Activated naive CD4-positive, alpha-beta T cell treated with anti-CD3 and anti-CD28 coated beads, Interleukin-2, amount 50 U/mL, for 24 hours (primary cell): ENCODE results near the gene DCHS2.
"Not testable (repeated sequence)": the region's sequence is repeated elsewhere in the genome, so short reads cannot be mapped to it uniquely, and the experiment has no call there.

Experiments
- H3K27ac Mint-ChIP-seq: one replicate; pipeline ENCODE4 v1.8.0; 2021; ENCODE audit warnings: mild to moderate bottlenecking, mixed read lengths
- H3K27me3 Mint-ChIP-seq: one replicate; pipeline ENCODE4 v1.8.0; 2021; ENCODE audit warnings: mixed read lengths
- H3K36me3 Mint-ChIP-seq: one replicate; pipeline ENCODE4 v1.8.0; 2021; ENCODE audit warnings: mixed read lengths
- H3K4me1 Mint-ChIP-seq: one replicate; pipeline ENCODE4 v1.8.0; 2021; ENCODE audit warnings: mixed read lengths
- H3K4me3 Mint-ChIP-seq: one replicate; pipeline ENCODE4 v1.8.0; 2021; ENCODE audit warnings: mild to moderate bottlenecking, mixed read lengths
- H3K9me3 Mint-ChIP-seq: one replicate; pipeline ENCODE4 v1.8.0; 2021; ENCODE audit warnings: mixed read lengths

The DCHS2 gene

DNA sequence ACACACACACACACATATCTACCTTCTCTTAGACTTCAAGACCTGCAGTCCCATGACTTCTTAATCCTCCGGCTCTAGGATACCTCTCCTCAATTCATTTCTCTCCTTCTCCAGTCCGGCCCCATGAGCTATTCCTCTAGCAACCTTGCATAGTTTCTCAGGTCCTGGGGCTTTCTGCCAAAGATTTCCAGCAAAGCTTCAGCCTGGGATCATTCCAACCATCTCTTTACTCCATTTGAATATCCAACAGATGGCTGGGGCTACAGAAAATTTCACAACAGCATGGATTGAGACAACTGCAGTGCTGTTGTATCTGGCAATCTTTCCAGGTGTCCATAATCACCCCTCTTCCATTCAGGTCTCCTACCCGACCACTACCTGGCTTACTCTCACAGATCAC lies 184.1 kb downstream of the DCHS2 start:
- Mint-ChIP-seq H3K4me1 (no peaks in the 10 kb centered on the region), H3K9me3 (peaks cover 8% of the 10 kb centered on the region), H3K27me3 (peaks cover 14% of the 10 kb centered on the region), H3K27ac (no peak overlapping the region), H3K36me3 (no peaks in the 10 kb centered on the region), H3K4me3 (no peak overlapping the region)

DNA sequence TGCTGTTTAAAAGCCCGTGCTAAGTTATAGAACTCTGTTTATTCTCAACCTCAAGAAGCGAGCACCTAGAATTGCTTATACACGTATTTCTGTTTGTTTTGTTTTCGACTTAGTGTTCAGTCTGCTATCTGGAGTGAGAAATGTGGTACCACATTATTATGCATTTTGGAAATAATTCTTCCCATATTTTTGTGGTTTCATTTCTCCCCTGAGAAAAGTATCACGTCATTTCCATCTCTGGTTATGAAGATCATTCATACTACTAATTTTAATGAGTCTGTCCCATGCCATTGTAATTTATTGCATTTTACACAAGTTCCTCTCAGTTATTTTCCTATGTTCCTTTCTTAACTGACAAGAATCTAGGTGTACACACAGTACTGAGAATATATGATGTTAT lies 186.0 kb downstream of the DCHS2 start:
- Mint-ChIP-seq H3K27ac (no peak overlapping the region), H3K4me1 (no peaks in the 10 kb centered on the region), H3K36me3 (no peaks in the 10 kb centered on the region), H3K27me3 (peaks cover 11% of the 10 kb centered on the region), H3K9me3 (peaks cover 8% of the 10 kb centered on the region), H3K4me3 (no peak overlapping the region)

DNA sequence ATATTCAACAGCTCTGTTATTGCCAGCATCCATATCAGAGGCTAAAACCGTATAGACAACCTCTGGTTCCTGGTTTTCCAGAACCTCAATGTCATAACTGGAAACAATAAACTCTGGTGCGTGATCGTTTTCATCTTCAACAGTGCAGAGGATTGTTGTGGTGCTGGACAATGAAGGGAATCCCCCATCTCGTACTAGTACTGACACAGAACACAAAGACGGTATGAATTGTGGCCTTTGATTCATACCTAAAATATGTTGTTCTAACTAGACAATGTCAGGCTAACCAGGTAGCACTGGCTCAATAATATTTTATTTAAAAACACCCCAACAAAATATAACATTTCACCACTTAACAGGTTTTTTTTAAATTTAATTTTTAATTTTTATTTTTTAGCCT lies 186.9 kb downstream of the DCHS2 start:
- Mint-ChIP-seq H3K4me3 (no peak overlapping the region), H3K4me1 (no peaks in the 10 kb centered on the region), H3K36me3 (no peaks in the 10 kb centered on the region), H3K9me3 (peaks cover 8% of the 10 kb centered on the region), H3K27me3 (peaks cover 12% of the 10 kb centered on the region), H3K27ac (no peak overlapping the region)

DNA sequence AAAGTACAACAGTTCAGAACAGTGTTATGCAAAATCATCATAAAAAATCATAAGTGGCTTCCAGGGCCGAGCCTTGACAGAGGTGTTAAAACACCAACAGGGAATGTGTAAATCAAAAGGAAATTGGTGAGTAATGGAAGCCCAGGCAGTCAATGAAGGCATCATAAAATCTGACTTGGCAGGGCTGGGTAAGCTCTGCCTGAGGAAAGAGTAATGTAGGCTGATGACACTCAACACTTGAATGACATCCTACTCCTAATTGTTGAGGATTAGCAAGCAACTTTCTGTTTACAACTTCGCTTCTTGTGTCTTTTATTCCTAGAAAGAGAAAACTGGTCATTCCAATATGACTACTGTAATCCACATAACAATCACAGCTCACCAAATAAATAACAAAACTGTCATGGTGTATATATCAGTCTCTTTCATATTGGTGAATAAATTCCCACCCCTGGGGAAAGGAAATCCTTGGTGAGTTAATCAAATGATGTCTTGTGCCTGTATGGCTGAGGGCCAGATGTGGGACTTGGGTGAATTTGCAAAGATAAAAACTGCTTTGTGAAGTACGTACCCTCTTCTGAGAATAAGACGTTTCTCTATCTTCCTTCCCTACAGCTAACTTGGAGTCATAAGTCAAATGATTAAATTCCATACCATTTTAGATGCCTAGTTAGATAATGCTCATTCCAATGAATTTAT lies 196.8 kb downstream of the DCHS2 start:
- Mint-ChIP-seq H3K36me3 (no peaks in the 10 kb centered on the region), H3K9me3 (no peaks in the 10 kb centered on the region), H3K27me3 (peaks cover 10% of the 10 kb centered on the region), H3K4me3 (no peak overlapping the region), H3K27ac (no peak overlapping the region), H3K4me1 (no peaks in the 10 kb centered on the region)

DNA sequence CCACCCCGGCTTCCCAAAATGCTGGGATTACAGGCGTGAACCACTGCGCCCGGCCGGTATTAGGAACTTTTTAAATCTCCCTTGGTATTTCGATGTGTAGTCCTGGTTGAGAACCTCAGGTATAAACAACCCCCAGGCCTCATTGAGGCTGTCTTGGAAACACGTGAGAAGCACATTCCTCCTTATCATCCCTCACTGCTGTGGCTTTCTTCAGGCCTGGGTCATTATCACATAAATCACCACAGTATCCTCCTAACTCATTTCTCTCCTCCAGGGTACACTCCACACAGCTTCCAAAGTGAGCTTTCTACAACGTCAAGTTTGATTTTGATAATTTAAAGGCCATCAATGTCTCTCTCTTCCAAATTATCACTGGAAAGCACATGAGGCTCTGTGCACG lies 198.2 kb downstream of the DCHS2 start:
- H3K9me3 Mint-ChIP-seq, result no peaks in the 10 kb centered on the region
- no peak overlapping the region for H3K27ac Mint-ChIP-seq
- peaks cover 10% of the 10 kb centered on the region for H3K27me3 Mint-ChIP-seq
- no peaks in the 10 kb centered on the region for H3K36me3 Mint-ChIP-seq
- H3K4me3 Mint-ChIP-seq, result no peak overlapping the region
- no peaks in the 10 kb centered on the region for H3K4me1 Mint-ChIP-seq

DNA sequence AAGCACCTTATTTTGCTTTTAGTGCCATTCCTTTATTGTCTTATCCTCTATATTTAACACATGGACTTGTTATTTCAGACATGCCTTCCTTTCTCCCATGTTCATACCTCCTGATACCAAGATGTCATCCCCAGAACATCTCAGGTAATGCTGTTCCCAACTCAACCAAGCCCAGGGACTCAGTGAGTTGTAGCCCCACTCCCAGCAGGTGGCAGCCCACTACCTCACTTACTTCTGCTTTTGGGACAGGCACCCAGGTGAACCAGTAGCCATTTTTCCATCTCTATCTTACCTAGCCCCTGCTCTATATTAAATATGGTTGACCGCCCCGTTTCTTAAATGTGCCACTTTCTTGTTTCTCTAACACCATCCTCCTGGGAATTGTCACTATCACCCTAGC lies 199.0 kb downstream of the DCHS2 start:
- Mint-ChIP-seq H3K9me3 (no peaks in the 10 kb centered on the region), H3K36me3 (no peaks in the 10 kb centered on the region), H3K27me3 (peaks cover 13% of the 10 kb centered on the region), H3K4me1 (no peaks in the 10 kb centered on the region), H3K4me3 (no peak overlapping the region), H3K27ac (no peak overlapping the region)

DNA sequence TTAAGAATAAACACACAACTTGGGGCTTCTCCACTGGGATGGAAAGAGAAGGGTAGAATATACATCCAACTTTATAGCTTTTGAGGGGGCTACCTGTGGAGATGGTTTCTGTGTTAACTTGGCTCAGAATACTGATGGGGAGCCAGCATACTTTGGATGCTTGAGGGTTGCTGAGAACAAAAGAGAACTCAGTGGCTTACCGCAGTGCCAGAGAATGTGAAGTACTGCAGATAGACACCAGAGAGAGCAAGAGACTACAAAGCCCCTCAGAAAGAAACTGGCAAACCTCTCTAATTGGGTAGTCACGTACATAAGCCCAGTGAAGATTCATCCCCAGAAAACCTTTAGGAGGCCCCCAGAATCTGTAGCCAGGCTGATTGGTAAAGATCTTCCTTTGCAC lies 214.4 kb downstream of the DCHS2 start:
- H3K4me3 Mint-ChIP-seq, result no peak overlapping the region
- peaks cover 2% of the 10 kb centered on the region for H3K36me3 Mint-ChIP-seq
- peaks cover 15% of the 10 kb centered on the region for H3K27me3 Mint-ChIP-seq
- H3K27ac Mint-ChIP-seq, result no peak overlapping the region
- H3K9me3 Mint-ChIP-seq, result peaks cover 10% of the 10 kb centered on the region
- H3K4me1 Mint-ChIP-seq, result no peaks in the 10 kb centered on the region

DNA sequence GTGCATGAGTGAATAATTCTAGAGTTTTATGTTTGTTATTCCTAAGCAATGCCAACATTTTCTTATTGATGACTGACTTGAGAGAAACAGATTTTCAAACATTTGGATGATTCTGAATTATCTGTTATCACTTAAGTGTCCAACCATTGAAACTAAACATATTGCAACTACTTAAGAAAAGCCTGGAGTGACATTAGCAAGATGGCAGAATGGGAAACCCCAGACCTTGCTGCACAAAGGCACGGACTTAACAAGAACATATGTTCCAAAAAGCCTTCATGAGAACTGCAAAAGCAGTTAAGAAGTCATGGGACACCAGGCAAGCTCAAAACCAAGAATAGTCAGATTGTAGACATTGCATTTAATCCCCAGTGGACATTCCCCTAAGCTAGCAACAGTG lies 215.1 kb downstream of the DCHS2 start:
- Mint-ChIP-seq H3K36me3 (peaks cover 2% of the 10 kb centered on the region), H3K27me3 (peaks cover 15% of the 10 kb centered on the region), H3K4me3 (no peak overlapping the region), H3K27ac (no peak overlapping the region), H3K4me1 (no peaks in the 10 kb centered on the region), H3K9me3 (peaks cover 10% of the 10 kb centered on the region)

DNA sequence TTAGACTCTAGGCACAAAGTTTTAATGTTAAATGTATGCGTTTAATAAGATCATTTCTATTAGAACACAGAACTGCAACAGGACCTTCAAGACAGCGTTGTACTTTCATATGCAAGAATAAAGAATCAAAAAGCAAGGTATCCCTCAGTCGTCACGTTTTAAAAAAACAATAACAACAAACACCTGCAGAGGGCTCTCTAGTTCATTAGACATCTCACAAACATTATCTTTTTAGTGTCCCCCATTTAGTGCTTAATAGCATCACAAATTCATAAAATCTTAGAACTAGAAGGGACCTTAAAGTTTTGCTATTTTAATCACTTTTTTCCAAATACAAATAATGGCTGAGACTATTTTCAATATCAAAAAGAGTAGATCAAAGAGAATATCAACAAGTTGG lies 236.6 kb downstream of the DCHS2 start:
- H3K27me3 Mint-ChIP-seq, result peaks cover 7% of the 10 kb centered on the region
- no peaks in the 10 kb centered on the region for H3K4me1 Mint-ChIP-seq
- H3K4me3 Mint-ChIP-seq, result no peak overlapping the region
- H3K27ac Mint-ChIP-seq, result no peak overlapping the region
- no peaks in the 10 kb centered on the region for H3K36me3 Mint-ChIP-seq
- no peaks in the 10 kb centered on the region for H3K9me3 Mint-ChIP-seq

DNA sequence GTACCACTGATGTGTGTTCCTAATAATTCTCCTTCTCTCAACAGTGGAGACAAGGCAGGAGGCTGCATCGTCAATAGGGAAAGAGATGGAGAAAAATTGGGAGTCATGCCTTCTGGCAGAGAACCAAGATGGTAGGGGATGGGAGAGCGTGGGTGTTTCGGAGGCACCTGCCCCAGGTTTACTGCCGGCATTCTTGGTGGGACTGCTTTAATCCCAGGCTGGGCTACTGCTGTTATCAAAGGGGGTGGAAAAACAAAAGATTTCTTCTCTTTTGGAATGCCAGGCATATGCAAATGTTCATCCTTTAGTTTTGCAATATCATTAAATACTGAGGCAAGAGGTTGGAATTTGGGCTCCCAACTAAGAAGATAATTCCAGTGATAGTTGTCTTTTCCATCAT lies 257.0 kb downstream of the DCHS2 start:
- Mint-ChIP-seq H3K27ac (no peak overlapping the region), H3K27me3 (peaks cover 21% of the 10 kb centered on the region), H3K9me3 (no peaks in the 10 kb centered on the region), H3K4me1 (no peaks in the 10 kb centered on the region), H3K36me3 (no peaks in the 10 kb centered on the region), H3K4me3 (no peak overlapping the region)

DNA sequence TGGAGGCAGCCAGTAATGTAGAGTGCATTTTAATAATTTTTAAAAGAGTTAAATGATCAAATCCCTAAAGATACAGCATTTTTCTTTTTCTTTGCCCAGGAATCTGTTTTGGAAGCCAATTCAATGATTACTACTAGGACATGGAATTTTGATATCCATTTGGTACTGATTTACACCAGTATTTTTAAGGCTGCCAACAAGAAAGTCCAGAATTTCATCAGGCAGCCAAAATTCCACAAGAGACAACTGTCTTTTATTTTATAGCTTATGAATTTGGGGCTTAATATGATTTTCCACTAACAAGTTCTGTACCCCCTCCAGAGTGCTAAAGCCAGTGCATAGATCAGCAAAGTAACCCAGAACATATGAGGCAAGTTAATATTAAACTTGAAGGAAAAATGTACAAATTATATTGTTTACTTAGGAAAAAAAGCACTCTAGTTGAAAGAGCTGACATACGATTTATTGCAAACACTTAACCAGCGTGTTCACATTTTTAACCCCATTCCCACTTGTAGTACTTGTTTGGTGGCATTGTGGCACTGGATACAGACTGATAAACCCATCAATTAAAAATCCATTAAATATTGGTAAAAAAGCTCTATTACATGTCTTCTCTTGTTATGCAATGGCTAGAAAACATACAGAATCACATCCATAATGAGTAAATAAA lies 259.7 kb downstream of the DCHS2 start:
- peaks cover 33% of the 10 kb centered on the region for H3K27me3 Mint-ChIP-seq
- no peaks in the 10 kb centered on the region for H3K9me3 Mint-ChIP-seq
- no peak overlapping the region for H3K4me3 Mint-ChIP-seq
- H3K36me3 Mint-ChIP-seq, result no peaks in the 10 kb centered on the region
- no peaks in the 10 kb centered on the region for H3K4me1 Mint-ChIP-seq
- no peak overlapping the region for H3K27ac Mint-ChIP-seq

DNA sequence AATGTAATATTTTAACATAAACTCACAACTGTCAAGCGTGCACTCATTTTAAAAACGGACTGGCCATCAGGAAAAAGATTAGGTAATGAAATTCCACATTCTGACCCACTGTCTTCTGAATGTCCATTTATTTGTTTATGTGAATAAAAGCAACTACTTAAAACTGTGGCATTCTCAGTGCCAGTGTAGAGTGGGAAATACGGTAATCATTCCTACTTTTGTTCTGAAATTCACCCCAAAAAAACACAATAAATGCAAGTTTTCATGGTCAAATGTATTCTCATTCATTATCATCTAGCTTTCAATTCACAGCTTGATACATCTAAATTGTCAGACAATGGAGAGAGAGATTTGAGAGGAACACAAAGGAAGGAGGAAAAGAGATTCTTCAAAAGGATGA lies 260.9 kb downstream of the DCHS2 start:
- Mint-ChIP-seq H3K4me1 (no peaks in the 10 kb centered on the region), H3K27me3 (peaks cover 23% of the 10 kb centered on the region), H3K4me3 (no peak overlapping the region), H3K36me3 (no peaks in the 10 kb centered on the region), H3K27ac (no peak overlapping the region), H3K9me3 (no peaks in the 10 kb centered on the region)

DNA sequence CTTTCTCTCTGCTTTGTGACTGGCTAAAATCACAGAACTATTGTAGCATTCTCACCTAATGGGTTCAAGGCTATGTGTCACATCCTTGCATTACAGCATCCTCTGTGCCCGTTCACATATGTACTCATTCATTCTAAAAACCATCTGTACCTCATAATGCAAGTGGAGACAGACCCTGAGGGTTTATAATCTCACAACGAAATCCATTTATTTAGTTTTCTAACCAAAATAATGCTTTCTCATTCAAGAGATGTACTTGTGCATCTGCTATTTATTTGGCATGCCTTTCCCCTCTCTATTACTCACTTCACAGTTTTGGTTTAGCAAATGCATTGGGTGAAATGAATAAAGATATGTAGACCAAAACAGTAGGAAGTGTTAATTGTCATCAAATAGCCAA lies 261.5 kb downstream of the DCHS2 start:
- Mint-ChIP-seq H3K27me3 (peaks cover 23% of the 10 kb centered on the region), H3K36me3 (no peaks in the 10 kb centered on the region), H3K27ac (no peak overlapping the region), H3K4me1 (no peaks in the 10 kb centered on the region), H3K4me3 (no peak overlapping the region), H3K9me3 (peaks cover 4% of the 10 kb centered on the region)

DNA sequence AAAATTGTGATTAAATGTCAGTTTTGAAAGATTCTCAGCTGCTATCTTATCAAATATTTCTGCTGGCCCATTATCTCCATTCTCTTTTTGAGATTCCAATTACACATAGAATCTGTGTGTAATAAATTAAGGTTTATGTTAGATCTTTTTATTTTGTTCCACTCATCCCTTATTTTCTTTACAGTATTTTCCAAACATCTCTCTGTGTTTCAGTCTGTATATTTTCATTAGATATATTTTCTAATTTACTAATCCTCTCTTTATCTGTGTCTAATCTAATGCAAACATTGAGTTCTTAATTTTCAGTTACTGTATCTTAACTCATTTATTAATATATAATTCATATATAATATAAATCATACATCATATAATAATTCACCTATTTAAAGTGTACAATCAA lies 268.7 kb downstream of the DCHS2 start:
- H3K4me1 Mint-ChIP-seq, result no peaks in the 10 kb centered on the region
- peaks cover 2% of the 10 kb centered on the region for H3K36me3 Mint-ChIP-seq
- H3K4me3 Mint-ChIP-seq, result no peak overlapping the region
- H3K27me3 Mint-ChIP-seq, result peaks cover under 1% of the 10 kb centered on the region
- peaks cover 24% of the 10 kb centered on the region for H3K9me3 Mint-ChIP-seq
- H3K27ac Mint-ChIP-seq, result no peak overlapping the region

DNA sequence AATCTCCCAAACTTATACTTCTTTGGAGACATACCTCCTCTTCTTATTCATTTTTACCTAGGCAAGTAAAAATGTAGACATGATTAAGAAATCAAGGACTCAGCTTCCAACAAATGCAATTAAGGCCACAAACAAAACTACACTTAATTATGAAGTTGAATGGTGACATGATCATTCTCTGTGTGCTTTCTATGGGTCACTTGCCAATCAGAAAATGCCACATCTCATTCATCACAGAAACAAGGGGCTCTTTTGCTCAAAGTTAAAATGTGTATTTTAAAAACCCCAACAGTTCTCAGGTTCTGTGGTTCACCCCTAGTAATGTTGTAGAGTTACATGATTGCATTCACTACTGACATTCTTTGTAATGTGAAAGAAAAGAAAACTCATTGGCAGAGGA lies 273.5 kb downstream of the DCHS2 start:
- Mint-ChIP-seq H3K4me3 (no peak overlapping the region), H3K4me1 (no peaks in the 10 kb centered on the region), H3K27me3 (no peaks in the 10 kb centered on the region), H3K27ac (no peak overlapping the region), H3K36me3 (no peaks in the 10 kb centered on the region), H3K9me3 (peaks cover 1% of the 10 kb centered on the region)

DNA sequence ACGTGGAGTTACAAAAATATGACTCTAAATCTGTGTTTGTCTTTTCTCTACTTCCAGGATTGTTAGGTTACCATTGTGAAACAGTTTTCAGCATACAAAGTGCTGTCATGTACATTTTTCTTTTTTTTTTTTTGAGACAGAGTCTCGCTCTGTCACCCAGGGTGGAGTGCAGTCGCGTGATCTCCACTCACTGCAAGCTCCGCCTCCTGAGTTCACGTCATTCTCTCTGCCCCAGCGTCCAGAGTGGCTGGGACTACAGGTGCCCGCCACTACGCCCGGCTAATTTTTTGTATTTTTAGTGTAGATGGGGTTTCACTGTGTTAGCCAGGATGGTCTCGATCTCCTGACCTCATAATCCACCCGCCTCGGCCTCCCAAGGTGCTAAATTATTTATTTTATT lies 274.2 kb downstream of the DCHS2 start:
- not testable (repeated sequence) for H3K27ac Mint-ChIP-seq, H3K36me3 Mint-ChIP-seq, H3K9me3 Mint-ChIP-seq, H3K27me3 Mint-ChIP-seq, H3K4me3 Mint-ChIP-seq, H3K4me1 Mint-ChIP-seq

DNA sequence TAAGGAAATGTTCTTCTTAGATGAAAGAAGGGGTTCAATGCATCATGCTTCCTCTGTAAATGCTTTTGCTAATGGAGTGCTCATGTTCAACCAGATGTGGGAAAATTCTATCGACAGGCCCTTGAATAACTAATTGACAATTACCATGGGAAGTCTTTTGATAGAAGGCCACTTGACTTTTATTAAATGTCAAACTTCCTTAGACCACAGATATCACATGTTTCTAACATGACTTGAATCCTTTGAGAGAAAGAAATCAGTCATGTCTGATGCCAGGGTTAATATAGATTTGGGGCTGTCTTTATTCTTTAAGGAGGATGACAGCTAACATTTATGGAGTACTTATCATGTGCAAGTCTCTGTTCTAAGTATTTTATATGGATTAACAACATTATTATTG lies 280.1 kb downstream of the DCHS2 start:
- H3K9me3 Mint-ChIP-seq, result no peaks in the 10 kb centered on the region
- no peak overlapping the region for H3K4me3 Mint-ChIP-seq
- no peaks in the 10 kb centered on the region for H3K4me1 Mint-ChIP-seq
- H3K27me3 Mint-ChIP-seq, result peaks cover 1% of the 10 kb centered on the region
- no peak overlapping the region for H3K27ac Mint-ChIP-seq
- no peaks in the 10 kb centered on the region for H3K36me3 Mint-ChIP-seq
